Spleen (tissue), 11 donors: ENCODE data around the gene NECAB2. TPM values are rescaled to one million over a fixed set of nuclear protein-coding genes. Genes with fewer than 3 reads are reported as not detected.

Source experiments
- DNase-seq: peaks from one replicate; pipeline ENCODE4 v3.0.0-alpha.2; 2020
- H3K27ac ChIP-seq, 8 donors: fragments of 200-600 bp; sonication (generic) in 7 of 8; 1 replicate in 4 of 8; 2 replicates in 4 of 8; pipeline versions ENCODE4 v1.5.0 to v1.8.0; 2016 to 2021; ENCODE audit warnings: inconsistent platforms in 4 of 8, mild to moderate bottlenecking in 4 of 8, moderate library complexity in 1 of 8
- H3K27me3 ChIP-seq, 7 donors: fragments of 200-600 bp; sonication (generic) in 6 of 7; replicated peaks in 1 of 7; 1 replicate in 4 of 7; 2 replicates in 3 of 7; pipeline versions ENCODE4 v1.5.0 to v1.8.0; 2016 to 2021; ENCODE audit warnings: inconsistent platforms in 3 of 7, mild to moderate bottlenecking in 1 of 7
- H3K36me3 ChIP-seq, 6 donors: fragments of 200-600 bp; sonication (generic) in 5 of 6; 1 replicate in 4 of 6; 2 replicates in 2 of 6; pipeline versions ENCODE4 v1.5.0 to v1.8.0; 2016 to 2021; ENCODE audit warnings: inconsistent platforms in 2 of 6
- H3K4me1 ChIP-seq, 6 donors: fragments of 200-600 bp; sonication (generic) in 5 of 6; 1 replicate in 3 of 6; 2 replicates in 3 of 6; pipeline versions ENCODE4 v1.5.0 to v1.8.0; 2016 to 2021; ENCODE audit warnings: inconsistent platforms in 3 of 6
- H3K4me3 ChIP-seq, 8 donors: fragments of 200-600 bp; sonication (generic) in 7 of 8; 1 replicate in 4 of 8; 2 replicates in 4 of 8; pipeline versions ENCODE4 v1.5.0 to v1.8.0; 2016 to 2021; ENCODE audit warnings: inconsistent platforms in 4 of 8, mild to moderate bottlenecking in 4 of 8, moderate library complexity in 2 of 8
- H3K9me3 ChIP-seq, 8 donors: fragments of 200-600 bp; sonication (generic) in 7 of 8; 1 replicate in 4 of 8; 2 replicates in 4 of 8; pipeline versions ENCODE4 v1.5.0 to v1.8.0; 2016 to 2021; ENCODE audit warnings: inconsistent platforms in 4 of 8
- CTCF ChIP-seq, 11 experiments: fragments of 200-600 bp in 7 of 11; fragments of 450-650 bp in 4 of 11; sonication (generic) in 4 of 11; IDR thresholded peaks in 8 of 11; conservative IDR thresholded peaks in 3 of 11; 1 replicate in 7 of 11; 2 replicates in 4 of 11; pipeline versions ENCODE4 v1.4.0 to v1.8.0; 2016 to 2021; ENCODE audit warnings: antibody characterized with exemption in 11 of 11, inconsistent platforms in 4 of 11, mild to moderate bottlenecking in 1 of 11
- POLR2A ChIP-seq, 3 donors: fragments of 450-650 bp; IDR thresholded peaks; one replicate each; pipeline ENCODE4 v1.5.1; 2017; ENCODE audit warnings: antibody characterized with exemption in 3 of 3, mild to moderate bottlenecking in 1 of 3
- POLR2AphosphoS5 ChIP-seq, 3 donors: sonication (generic); formaldehyde crosslinking; IDR thresholded peaks; one replicate each; pipeline ENCODE4 v1.5.1; 2017; ENCODE audit warnings: antibody characterized with exemption in 3 of 3
- WGBS, 5 donors: extraction: QIAGEN DNeasy Blood & Tissue Kit in 3 of 5; methylation state at CpG; one replicate each; pipeline versions ENCODE4 v1.1.5 to v1.1.7; 2013 to 2018; 5-methylcytosine and 5-hydroxymethylcytosine counted together
- intact Hi-C: fragments of 100-400 bp; cut with DNase I; formaldehyde crosslinking; loops from one replicate; pipeline ENCODE4 v1.15.0; 2023; ENCODE audit warnings: low total_unique reads
- polyA plus RNA-seq, 3 donors: library from polyadenylated mRNA; stranded (reverse); fragments of 200-250 nt; gene quantifications; one replicate each; pipeline ENCODE4 v1.2.1, GENCODE V29; 2013
- total RNA-seq, 7 donors: library from RNA; depleted of rRNA in 3 of 7; stranded (reverse); fragments of >200 nt in 3 of 7; fragmentation: NEBNext Ultra II Directional in 4 of 7; extraction: Animal tissue kit (Norgen Biotek cat#: 25700) in 4 of 7; gene quantifications; one replicate each; pipeline versions ENCODE4 v1.1.0 to v1.2.1, GENCODE V29; 2016 to 2021
- donor health status: healthy with polysubstance abuse.
- donor health status: DM: no; HTN: no; CAD: no; lungs with moderate emphysema.
- donor health status: DM: no; HTN: no; CAD: no.
- donor health status: Bipolar disorder and iron deficiency.
- donor health status: healthy.
- donor health status: DM: no; HTN: no; CAD: no.
- donor health status: DM: yes; HTN: yes; CAD: no.

NECAB2 gene
- total and polyA plus RNA-seq, 10 donors, result 0.16 to 3.1 (median 1.2) TPM; not detected in 4

- intact Hi-C loops, result no loop called here
- Histone ChIP-seq H3K9me3 (no peaks in the 10 kb centered on the region), H3K4me3 (no peak overlapping the region), H3K27ac (no peak overlapping the region), H3K27me3 (no peaks in the 10 kb centered on the region), H3K36me3 (peaks cover 0 to 30% (median 1%) of the 10 kb centered on the region in 6 donors), H3K4me1 (peaks cover 0 to 25% (median 7%) of the 10 kb centered on the region in 6 donors)
- DNase-seq, result no peak
- 83 to 92% (median 90%) methylated on average over 16 of the region's 16 CpGs for WGBS, 5 donors
- TF ChIP-seq POLR2AphosphoS5 (IDR thresholded peaks at IDR 0.05) (no peak), POLR2A (IDR thresholded peaks at IDR 0.05) (no peak), CTCF (IDR thresholded peaks at IDR 0.05 in 8 of 11, conservative IDR thresholded peaks at IDR 0.05 in 3 of 11) (no peak)
Observed at GRCh38 chr16:83928341-83929055, 39.5 kb upstream of the NECAB2 start.

DNA sequence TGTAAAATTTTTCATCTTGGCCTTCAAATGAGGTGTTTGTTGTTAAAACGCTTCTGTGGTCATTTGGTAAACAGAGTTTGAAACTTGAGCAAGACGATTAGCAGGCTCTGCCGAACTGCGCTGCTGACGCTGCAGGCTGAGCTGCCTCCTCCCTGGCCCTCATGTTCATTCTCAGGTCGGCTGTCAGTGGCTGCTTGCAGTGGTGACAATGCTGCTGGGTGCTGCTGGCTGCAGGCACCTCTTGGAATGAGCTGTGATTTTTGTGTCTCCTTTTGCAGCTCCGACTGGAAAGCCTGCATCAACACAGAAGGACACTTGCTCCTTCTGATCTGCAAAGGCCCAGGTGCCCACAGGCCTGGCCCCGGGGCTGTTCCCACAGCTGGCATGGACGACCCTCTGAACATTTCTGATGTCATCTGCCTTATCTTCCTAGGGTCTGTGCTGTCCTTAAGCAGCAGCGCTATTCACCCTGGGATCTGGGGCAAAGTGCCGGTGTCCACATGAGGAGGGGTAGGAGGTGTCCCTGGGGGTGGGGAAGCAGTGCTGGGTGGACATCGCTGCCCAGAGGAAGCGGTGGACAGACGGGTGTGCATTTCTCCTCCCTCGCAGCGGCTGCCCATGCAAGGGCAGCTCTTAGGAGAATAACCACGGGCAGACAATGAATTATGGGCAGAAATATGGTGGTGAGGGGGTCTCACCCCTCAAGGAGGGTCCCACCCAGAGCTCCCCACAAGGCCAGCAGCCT lies 38.1 kb upstream of the NECAB2 start:
- no peak overlapping the region for H3K4me3 ChIP-seq
- H3K27me3 ChIP-seq, result no peaks in the 10 kb centered on the region
- no peak for DNase-seq
- H3K36me3 ChIP-seq, result peaks cover 0 to 17% (median 0%) of the 10 kb centered on the region in 6 donors
- H3K9me3 ChIP-seq, result no peaks in the 10 kb centered on the region
- WGBS, 5 donors, result 70 to 81% (median 79%) methylated on average over 16 to 17 of the region's 17 CpGs
- H3K4me1 ChIP-seq, result peaks cover 0 to 25% (median 7%) of the 10 kb centered on the region in 6 donors
- H3K27ac ChIP-seq, result peak overlapping the region in 2 of 8 donors; percentile 30 to 44
- TF ChIP-seq POLR2A (IDR thresholded peaks at IDR 0.05) (no peak), CTCF (IDR thresholded peaks at IDR 0.05 in 8 of 11, conservative IDR thresholded peaks at IDR 0.05 in 3 of 11) (no peak), POLR2AphosphoS5 (IDR thresholded peaks at IDR 0.05) (no peak)
- intact Hi-C loops, result no loop called here

GRCh38 chr16:83930730-83931500 lies 37.1 kb upstream of the NECAB2 start:
- H3K9me3 ChIP-seq, result no peaks in the 10 kb centered on the region
- peak overlapping the region in 1 of 8 donors; percentile 44 for H3K27ac ChIP-seq
- peaks cover 0 to 25% (median 7%) of the 10 kb centered on the region in 6 donors for H3K4me1 ChIP-seq
- peaks cover 0 to 11% (median 0%) of the 10 kb centered on the region in 6 donors for H3K36me3 ChIP-seq
- no peaks in the 10 kb centered on the region for H3K27me3 ChIP-seq
- intact Hi-C loops, result no loop called here
- 79 to 94% (median 83%) methylated on average over 14 to 22 of the region's 22 CpGs for WGBS, 5 donors
- no peak overlapping the region for H3K4me3 ChIP-seq
- TF ChIP-seq POLR2A (IDR thresholded peaks at IDR 0.05) (no peak), POLR2AphosphoS5 (IDR thresholded peaks at IDR 0.05) (peak in 1 of 3 donors; percentile 29), CTCF (IDR thresholded peaks at IDR 0.05 in 8 of 11, conservative IDR thresholded peaks at IDR 0.05 in 3 of 11) (no peak)
- DNase-seq, result no peak
